HG02884 (cell line): ENCODE data around the gene LATS2.

Experiments
- ATAC-seq: cut with Tn5 transposase; IDR thresholded peaks from one replicate; pipeline ENCODE4 v1.9.1; 2021; ENCODE audit warnings: mild to moderate bottlenecking, moderate library complexity; ENCODE audit not compliant: unreplicated experiment

The LATS2 gene

GRCh38 chr13:20995245-20995838 lies 66.0 kb downstream of the LATS2 start:
- ATAC-seq = no peak

DNA sequence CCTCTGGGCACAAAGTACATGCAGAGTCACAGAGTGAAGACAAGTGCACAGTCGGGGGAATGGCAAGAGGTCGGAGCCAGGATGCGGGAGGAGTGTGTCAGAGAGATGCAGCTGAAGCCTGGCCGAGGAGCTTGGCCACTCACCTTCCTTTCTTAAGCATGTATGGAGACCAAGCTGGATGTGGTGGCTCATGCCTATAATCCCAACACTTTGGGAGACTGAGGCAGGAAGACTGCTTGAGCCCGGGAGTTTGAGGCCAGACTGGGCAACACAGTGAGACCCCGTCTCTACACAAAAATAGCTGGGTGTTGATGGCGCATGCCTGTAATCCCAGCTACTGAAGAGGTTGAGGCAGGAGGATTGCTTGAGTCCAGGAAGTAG lies 67.0 kb downstream of the LATS2 start:
- ATAC-seq = no peak

- no peak for ATAC-seq
These were observed 67.5 kb downstream of the LATS2 start for GRCh38 chr13:20993661-20994440.

GRCh38 chr13:20993211-20993610 lies 68.2 kb downstream of the LATS2 start:
- ATAC-seq = no peak

DNA sequence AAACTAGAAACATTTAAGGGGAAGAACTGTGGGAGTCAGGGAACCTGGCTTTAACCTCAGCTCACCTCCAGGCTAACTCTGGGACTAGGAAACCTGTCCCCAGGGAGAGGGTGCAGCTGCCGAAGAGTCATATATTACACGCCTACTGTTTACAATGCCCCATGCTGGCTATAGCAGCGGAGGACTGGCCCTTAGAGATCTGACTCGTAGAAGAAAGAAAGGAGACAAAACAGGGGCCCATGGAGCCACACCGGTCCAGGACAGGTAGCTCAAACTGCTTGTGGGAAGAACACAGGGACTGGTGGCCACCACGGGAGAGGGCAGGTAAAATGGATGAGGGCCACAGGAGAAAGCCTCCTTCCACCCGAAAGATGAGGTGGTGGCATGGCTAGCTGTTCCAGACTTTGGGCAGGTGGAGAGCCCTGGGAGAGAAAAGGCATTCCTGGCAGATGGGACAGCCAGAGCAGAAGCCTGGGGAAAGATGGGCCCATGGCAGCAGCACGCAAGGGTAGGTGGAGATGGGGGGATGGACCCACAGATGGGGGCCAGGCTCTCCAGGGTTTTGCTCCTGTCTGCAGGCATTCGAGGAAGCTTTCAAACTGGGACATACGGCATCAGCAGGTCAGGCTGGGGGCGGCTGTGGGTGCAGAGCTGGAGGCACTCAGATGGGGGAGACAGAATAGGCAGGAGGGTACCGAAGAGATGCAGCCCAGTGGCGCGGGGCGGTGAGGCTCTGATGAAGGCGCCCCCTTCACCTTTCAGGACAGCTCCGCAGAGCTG lies 69.5 kb downstream of the LATS2 start:
- no peak for ATAC-seq

DNA sequence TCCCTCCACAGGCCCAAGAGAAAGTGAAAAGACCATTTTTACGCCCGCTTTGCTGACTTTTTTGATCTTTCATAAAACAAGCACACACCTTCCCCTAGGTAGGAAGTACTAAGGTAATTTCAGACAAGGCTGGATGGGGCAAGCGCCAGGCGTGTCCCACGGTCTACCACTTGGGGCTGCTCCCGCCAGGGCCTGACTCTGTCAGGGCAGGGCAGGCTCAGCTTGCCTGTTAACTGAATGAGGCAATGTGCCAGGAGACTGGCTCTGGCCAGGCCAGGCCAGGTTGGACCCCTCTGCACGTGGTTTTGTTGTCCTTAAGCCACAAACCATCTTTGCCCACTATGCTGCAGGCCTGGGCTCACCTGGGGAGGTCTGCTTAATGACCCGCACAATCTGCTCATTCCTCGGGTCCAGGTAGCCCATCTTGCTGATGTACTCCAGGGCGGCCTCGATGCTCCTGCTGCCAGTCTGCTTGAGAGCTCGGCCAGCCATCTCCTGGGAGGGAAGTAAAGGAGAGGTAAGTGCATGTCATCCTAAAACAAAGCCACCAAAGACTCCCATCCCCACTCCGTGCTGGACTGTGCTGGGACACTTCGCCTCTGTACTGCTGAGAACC lies 70.4 kb downstream of the LATS2 start:
- no peak for ATAC-seq

DNA sequence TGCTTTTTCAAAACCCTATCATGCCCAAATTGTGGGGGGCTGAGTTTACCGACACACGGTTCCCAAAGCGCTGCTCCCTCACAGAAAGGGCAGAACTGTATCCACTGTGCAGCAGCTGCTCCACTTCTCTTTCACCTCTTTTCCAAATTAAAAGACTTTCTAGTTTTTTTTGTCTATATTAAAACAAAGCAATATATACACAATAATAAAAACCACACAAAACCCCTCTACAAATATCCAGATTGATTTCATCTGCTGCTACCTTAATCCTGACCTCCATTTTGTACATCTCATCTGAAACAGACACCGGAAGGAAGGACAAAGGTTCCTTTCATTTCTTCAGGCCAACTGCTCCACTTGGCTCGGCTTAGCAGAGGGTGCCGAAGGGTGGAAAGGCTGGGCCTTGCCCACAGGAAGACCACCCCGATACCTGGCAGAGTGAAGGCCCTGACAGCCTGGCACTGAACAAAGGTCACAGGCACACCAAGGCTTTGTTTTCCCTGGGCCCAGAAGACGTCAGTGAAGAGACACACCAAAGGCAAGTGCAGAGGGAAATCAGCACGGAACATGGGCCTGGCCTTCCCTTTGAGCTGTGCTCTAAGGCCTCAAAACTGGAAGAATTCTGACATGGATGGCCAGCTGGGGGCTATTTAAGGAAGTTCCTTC lies 71.6 kb downstream of the LATS2 start:
- no peak for ATAC-seq

DNA sequence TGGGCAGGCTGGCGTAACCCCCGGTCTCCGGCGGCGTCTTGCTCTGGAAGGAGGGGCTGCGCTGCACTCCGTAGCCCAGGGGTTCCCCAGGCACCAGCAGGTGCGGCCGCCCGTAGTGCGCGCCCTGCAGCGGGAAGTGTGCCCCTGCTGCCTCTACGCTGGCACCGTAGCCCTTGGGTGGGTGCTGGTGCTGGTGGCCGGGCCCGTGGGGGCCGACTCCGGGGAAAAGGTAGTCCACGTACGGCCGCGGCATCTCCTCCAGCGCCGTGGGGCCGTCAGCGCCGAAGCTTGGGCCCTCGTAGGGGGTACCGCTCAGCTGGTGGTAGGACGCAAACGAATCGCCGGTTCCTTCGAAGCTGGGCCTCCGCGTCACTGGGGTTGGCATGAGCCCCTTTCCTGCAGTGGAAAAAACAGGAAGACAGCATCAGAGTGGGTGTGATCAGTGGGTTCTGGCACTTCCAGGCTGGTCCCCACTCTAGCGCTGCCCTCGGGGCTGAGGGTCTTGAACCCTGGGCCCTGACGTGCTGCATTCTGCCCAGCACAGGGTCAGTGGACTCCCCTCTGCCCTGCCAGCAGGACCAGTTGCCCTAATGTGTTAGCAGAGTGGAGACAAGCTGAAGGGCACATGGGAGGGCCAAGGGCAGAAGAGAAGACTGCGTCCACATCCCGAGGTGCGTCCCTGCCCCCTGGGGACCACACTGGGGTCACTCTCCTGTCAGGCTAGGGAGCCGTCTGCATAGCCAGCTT lies 72.3 kb downstream of the LATS2 start:
- no peak for ATAC-seq

- ATAC-seq = no peak
These were observed 73.1 kb downstream of the LATS2 start for GRCh38 chr13:20988033-20988908.

- ATAC-seq = no peak
These were observed 73.8 kb downstream of the LATS2 start for GRCh38 chr13:20987599-20987998.

DNA sequence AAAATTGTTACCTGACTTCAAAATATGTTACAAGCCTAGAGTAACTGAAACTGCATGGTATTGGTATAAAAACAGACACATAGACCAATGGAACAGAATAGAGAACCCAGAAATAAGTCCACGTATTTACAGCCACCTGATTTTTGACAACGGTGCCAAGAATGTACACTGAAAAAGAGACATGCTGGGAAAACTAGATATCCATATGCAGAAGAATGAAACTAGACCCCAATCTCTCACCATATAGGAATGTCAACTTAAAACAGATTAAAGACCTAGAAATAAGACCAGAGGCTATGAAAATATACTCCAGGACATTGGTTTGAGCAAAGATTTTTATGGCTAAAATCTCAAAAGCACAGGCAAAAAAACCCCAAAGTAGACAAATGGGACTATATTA lies 76.5 kb downstream of the LATS2 start:
- no peak for ATAC-seq

DNA sequence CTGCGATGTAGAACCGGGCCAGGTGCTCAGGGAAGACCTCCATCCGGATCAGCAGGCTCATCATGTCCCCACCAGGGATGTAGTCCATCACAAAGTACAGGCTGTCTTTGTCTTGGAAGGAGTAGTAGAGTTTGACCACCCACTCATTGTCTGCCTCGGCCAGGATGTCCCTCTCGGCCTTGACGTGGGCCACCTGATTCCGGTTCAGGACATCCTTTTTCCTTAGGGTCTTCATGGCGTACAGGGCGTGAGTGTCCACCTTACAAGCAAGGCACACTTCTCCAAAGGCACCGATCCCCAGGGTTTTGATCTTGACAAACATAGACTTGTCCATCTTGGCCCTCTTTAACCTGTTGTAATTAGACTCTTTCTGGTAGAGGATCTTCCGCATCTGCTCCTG lies 78.0 kb downstream of the LATS2 start:
- no peak for ATAC-seq

DNA sequence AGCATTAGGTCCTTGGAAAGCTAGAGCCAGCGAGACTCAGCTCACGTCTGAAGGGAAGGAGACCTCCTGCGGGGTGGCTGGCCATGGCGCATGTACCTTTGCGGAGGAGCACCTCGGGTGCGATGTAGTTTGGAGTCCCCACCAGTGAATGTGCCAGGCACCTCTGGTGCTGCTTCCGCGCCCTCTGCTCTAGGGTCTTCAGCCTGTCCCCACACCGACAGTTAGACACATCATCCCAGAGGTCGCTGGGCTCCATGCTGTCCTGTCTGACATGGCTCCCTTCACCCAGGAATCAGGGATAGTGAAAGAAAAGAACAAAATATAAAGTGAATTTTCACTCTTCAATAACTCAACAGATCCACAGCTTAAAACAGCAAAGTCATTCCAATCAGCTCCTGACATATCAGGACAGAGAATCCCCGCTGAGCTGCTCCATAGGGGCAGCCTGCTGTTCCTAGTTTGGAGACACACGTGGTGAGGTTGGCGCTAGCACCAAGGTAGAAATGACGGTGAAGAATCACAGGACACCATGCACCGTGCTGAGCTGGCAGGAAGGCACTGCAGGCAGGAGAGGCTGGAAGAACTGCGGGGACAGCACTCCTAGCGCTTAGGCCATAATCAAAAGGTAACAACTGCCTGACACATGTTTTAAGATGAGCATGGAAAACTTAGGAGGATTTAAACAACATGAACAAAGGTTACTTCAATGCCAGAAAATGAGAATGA lies 79.9 kb downstream of the LATS2 start:
- ATAC-seq = no peak

DNA sequence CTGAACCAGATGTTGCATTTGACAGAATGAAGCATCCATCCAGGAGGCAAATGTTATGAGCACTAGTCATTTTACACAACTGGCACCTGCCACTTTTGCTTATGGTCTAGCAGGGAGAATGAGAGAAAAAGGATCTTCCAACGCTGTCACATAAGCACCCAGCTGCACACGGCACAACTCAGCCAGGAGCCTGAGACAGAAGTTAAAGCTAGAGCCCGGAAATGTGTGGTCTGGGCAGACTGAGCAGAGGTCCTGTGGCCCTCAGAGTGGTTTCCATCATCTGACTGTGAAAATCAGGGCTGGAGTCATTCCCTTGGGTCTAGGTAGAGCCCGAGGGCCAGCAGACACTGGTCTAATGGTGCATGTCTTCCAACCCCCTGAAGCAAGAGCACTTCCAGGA lies 80.5 kb downstream of the LATS2 start:
- ATAC-seq = no peak

GRCh38 chr13:20980430-20980829 lies 81.0 kb downstream of the LATS2 start:
- no peak for ATAC-seq

GRCh38 chr13:20977394-20977793 lies 84.0 kb downstream of the LATS2 start:
- ATAC-seq = no peak

DNA sequence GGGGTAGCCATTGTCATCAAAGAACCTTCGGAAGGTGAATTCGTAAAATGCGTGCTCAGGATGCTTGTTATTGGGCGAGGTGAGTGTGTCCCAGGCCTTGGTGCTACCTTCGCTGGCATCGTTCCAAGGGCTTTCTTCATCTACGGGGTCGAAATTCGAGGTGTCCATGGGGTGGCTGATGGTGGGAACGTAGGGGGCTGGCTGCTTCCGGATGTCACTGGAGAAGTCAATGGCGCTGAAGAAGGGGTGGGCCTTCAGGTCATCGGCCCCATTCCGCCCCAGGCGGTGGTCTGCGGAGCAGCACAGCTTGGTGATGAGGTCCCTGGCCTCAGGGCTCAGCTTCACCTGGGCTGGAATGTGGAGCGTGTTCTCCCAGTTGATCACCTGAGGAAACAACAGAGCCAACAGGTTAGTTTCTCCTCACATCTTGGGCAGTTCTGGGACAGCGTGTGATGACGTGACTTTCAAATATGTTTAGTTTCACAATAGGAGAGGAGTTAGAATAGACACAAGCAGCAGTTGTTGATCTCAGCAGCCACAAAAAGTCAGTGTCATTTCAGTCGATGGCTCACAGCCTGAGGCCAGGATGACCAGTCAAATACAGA lies 86.3 kb downstream of the LATS2 start:
- no peak for ATAC-seq

- no peak for ATAC-seq
These were observed 87.4 kb downstream of the LATS2 start for GRCh38 chr13:20973886-20974425.
